ENCODE data around the gene ADCY4. TPM values are rescaled to one million over a fixed set of nuclear protein-coding genes. Genes with fewer than 3 reads are reported as not detected.

ADCY4 gene
- total and polyA plus RNA-seq, 4 donors = 22.6 to 42.8 (median 36.0) TPM

- Histone ChIP-seq H3K4me3 (peak within 1 kb of the TSS; percentile 33), H3K27me3 (ENCODE audit: control insufficient read depth in 3 of 3, insufficient read depth in 3 of 3, low read length in 2 of 3) (no peaks in the 10 kb centered on the region), H3K36me3 (ENCODE audit: control insufficient read depth in 4 of 4, insufficient read depth in 4 of 4, low read length in 4 of 4) (peaks cover 0 to 6% (median 0%) of the 10 kb centered on the region in 4 donors), H3K9me3 (ENCODE audit: control insufficient read depth in 4 of 4, insufficient read depth in 3 of 4, low read length in 3 of 4) (no peaks in the 10 kb centered on the region), H3K4me1 (ENCODE audit: control insufficient read depth in 5 of 5, insufficient read depth in 5 of 5, low read length in 5 of 5) (peaks cover 0 to 51% (median 15%) of the 10 kb centered on the region in 5 donors), H3K9ac (ENCODE audit: insufficient read depth in 1 of 2, low read length in 2 of 2) (peak within 1 kb of the TSS; percentile 49 to 73), H3K27ac (ENCODE audit: low read depth in 1 of 2, low read length in 1 of 2) (peak within 1 kb of the TSS; percentile 73 to 78)
- peak; percentile 95 to 99 (median 98) for DNase-seq
- 12 to 13% methylated on average over 20 to 21 of the region's 21 CpGs for WGBS, 2 donors
- peak; percentile 23 for ATAC-seq (ENCODE audit: insufficient read depth, low FRiP score)
- no peak for TF ChIP-seq CTCF (IDR thresholded peaks at IDR 0.05; ENCODE audit: control extremely low read depth, extremely low read depth)
These were observed 32.8 kb upstream of the ADCY4 start, which contains the start of gene NFATC4 for GRCh38 chr14:24367514-24368211. Gene NFATC4, plus strand, starts transcription at chr14:24368184. Its CDS starts 157 bp downstream, at chr14:24368341.

- TF ChIP-seq CTCF (IDR thresholded peaks at IDR 0.05; ENCODE audit: control extremely low read depth, extremely low read depth) = no peak
- Histone ChIP-seq H3K36me3 (ENCODE audit: control insufficient read depth in 4 of 4, insufficient read depth in 4 of 4, low read length in 4 of 4) (no peaks in the 10 kb centered on the region), H3K4me3 (peak overlapping the region; percentile 37), H3K9me3 (ENCODE audit: control insufficient read depth in 4 of 4, insufficient read depth in 3 of 4, low read length in 3 of 4) (no peaks in the 10 kb centered on the region), H3K27ac (ENCODE audit: low read depth in 1 of 2, low read length in 1 of 2) (peak overlapping the region; percentile 73 to 78), H3K4me1 (ENCODE audit: control insufficient read depth in 5 of 5, insufficient read depth in 5 of 5, low read length in 5 of 5) (peaks cover 0 to 44% (median 12%) of the 10 kb centered on the region in 5 donors), H3K9ac (ENCODE audit: insufficient read depth in 1 of 2, low read length in 2 of 2) (peak overlapping the region in 1 of 2 donors; percentile 46), H3K27me3 (ENCODE audit: control insufficient read depth in 3 of 3, insufficient read depth in 3 of 3, low read length in 2 of 3) (no peaks in the 10 kb centered on the region)
- ATAC-seq (ENCODE audit: insufficient read depth, low FRiP score) (peak; percentile 82), DNase-seq (peak; percentile 96 to 98 (median 98))
- 1 to 2% methylated on average over 40 of the region's 40 CpGs for WGBS, 2 donors
These were observed 32.0 kb upstream of the ADCY4 start for GRCh38 chr14:24366721-24367513.

GRCh38 chr14:24366413-24366720 is 31.5 kb upstream of the ADCY4 start:
- no peak for TF ChIP-seq CTCF (IDR thresholded peaks at IDR 0.05; ENCODE audit: control extremely low read depth, extremely low read depth)
- no peaks in the 10 kb centered on the region for H3K27me3 ChIP-seq (ENCODE audit: control insufficient read depth in 3 of 3, insufficient read depth in 3 of 3, low read length in 2 of 3)

More at GRCh38 chr14:24366413-24366720, 31.5 kb upstream of the ADCY4 start:
- ATAC-seq (ENCODE audit: insufficient read depth, low FRiP score) (peak; percentile 0), DNase-seq (peak in 1 of 3 donors; percentile 96)
- Histone ChIP-seq H3K27ac (ENCODE audit: low read depth in 1 of 2, low read length in 1 of 2) (peak overlapping the region; percentile 71 to 78), H3K9ac (ENCODE audit: insufficient read depth in 1 of 2, low read length in 2 of 2) (peak overlapping the region in 1 of 2 donors; percentile 66), H3K4me3 (peak overlapping the region; percentile 37), H3K4me1 (ENCODE audit: control insufficient read depth in 5 of 5, insufficient read depth in 5 of 5, low read length in 5 of 5) (peaks cover 0 to 40% (median 12%) of the 10 kb centered on the region in 5 donors), H3K36me3 (ENCODE audit: control insufficient read depth in 4 of 4, insufficient read depth in 4 of 4, low read length in 4 of 4) (no peaks in the 10 kb centered on the region), H3K9me3 (ENCODE audit: control insufficient read depth in 4 of 4, insufficient read depth in 3 of 4, low read length in 3 of 4) (no peaks in the 10 kb centered on the region)
- WGBS, 2 donors = 4 to 5% methylated on average over 13 to 16 of the region's 16 CpGs
